Osteocyte (in vitro differentiated cells): ENCODE measurements around the gene IFNGR1. TPM values are rescaled to one million over a fixed set of nuclear protein-coding genes. Genes with fewer than 3 reads are reported as not detected.

Experiments used
- DNase-seq: peaks from one replicate; pipeline ENCODE4 v3.0.0; 2021; ENCODE audit warnings: mixed read lengths; ENCODE audit not compliant: unreplicated experiment; ENCODE audit errors: extremely low spot score
- H3K27ac Mint-ChIP-seq: one replicate; pipeline ENCODE4 v1.8.0; 2021; ENCODE audit warnings: mild to moderate bottlenecking, mixed read lengths; ENCODE audit not compliant: unreplicated experiment
- H3K27me3 Mint-ChIP-seq: one replicate; pipeline ENCODE4 v1.8.0; 2021; ENCODE audit warnings: mixed read lengths; ENCODE audit not compliant: unreplicated experiment
- H3K36me3 Mint-ChIP-seq: one replicate; pipeline ENCODE4 v1.8.0; 2021; ENCODE audit warnings: mixed read lengths; ENCODE audit not compliant: unreplicated experiment
- H3K4me1 Mint-ChIP-seq: one replicate; pipeline ENCODE4 v1.8.0; 2021; ENCODE audit warnings: mixed read lengths; ENCODE audit not compliant: unreplicated experiment
- H3K4me3 Mint-ChIP-seq: one replicate; pipeline ENCODE4 v1.8.0; 2021; ENCODE audit warnings: mild to moderate bottlenecking, moderate library complexity, mixed read lengths; ENCODE audit not compliant: unreplicated experiment
- H3K9me3 Mint-ChIP-seq: one replicate; pipeline ENCODE4 v1.8.0; 2021; ENCODE audit warnings: mixed read lengths; ENCODE audit not compliant: unreplicated experiment
- total RNA-seq: library from RNA; stranded (reverse); gene quantifications from 2 replicates; pipeline ENCODE4 v1.2.1, GENCODE V29; 2021
- TF ChIP-seq, protein P1 (sequence below): fragments of 200-600 bp; sonication (generic); IDR thresholded peaks from 2 replicates; pipeline ENCODE4 v1.5.0; 2021; ENCODE audit warnings: antibody characterized with exemption, mild to moderate bottlenecking, moderate library complexity

The IFNGR1 gene
- total RNA-seq, 1 donor from 2014 or later = 33.4 TPM

- H3K9me3 Mint-ChIP-seq = no peaks in the 10 kb centered on the region
- H3K4me1 Mint-ChIP-seq = peaks cover 3% of the 10 kb centered on the region
- no peak overlapping the region for H3K27ac Mint-ChIP-seq
- no peak overlapping the region for H3K4me3 Mint-ChIP-seq
- no peaks in the 10 kb centered on the region for H3K36me3 Mint-ChIP-seq
- DNase-seq = no peak
- H3K27me3 Mint-ChIP-seq = peaks cover 4% of the 10 kb centered on the region
- TF ChIP-seq, protein P1, sequence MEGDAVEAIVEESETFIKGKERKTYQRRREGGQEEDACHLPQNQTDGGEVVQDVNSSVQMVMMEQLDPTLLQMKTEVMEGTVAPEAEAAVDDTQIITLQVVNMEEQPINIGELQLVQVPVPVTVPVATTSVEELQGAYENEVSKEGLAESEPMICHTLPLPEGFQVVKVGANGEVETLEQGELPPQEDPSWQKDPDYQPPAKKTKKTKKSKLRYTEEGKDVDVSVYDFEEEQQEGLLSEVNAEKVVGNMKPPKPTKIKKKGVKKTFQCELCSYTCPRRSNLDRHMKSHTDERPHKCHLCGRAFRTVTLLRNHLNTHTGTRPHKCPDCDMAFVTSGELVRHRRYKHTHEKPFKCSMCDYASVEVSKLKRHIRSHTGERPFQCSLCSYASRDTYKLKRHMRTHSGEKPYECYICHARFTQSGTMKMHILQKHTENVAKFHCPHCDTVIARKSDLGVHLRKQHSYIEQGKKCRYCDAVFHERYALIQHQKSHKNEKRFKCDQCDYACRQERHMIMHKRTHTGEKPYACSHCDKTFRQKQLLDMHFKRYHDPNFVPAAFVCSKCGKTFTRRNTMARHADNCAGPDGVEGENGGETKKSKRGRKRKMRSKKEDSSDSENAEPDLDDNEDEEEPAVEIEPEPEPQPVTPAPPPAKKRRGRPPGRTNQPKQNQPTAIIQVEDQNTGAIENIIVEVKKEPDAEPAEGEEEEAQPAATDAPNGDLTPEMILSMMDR = no peak
Measured at GRCh38 chr6:137157601-137158000, 61.6 kb downstream of the IFNGR1 start.

- no peak for DNase-seq
- H3K4me3 Mint-ChIP-seq = no peak overlapping the region
- H3K9me3 Mint-ChIP-seq = peaks cover 5% of the 10 kb centered on the region
- TF ChIP-seq, protein P1 = no peak
- H3K4me1 Mint-ChIP-seq = peaks cover 3% of the 10 kb centered on the region
- no peak overlapping the region for H3K27ac Mint-ChIP-seq
- no peaks in the 10 kb centered on the region for H3K36me3 Mint-ChIP-seq
- H3K27me3 Mint-ChIP-seq = peaks cover 4% of the 10 kb centered on the region
Measured at GRCh38 chr6:137156650-137157049, 62.5 kb downstream of the IFNGR1 start.

GRCh38 chr6:137155830-137156229, 63.4 kb downstream of the IFNGR1 start:
- Mint-ChIP-seq H3K27ac (no peak overlapping the region), H3K4me3 (no peak overlapping the region), H3K36me3 (no peaks in the 10 kb centered on the region), H3K4me1 (peaks cover 3% of the 10 kb centered on the region), H3K9me3 (peaks cover 13% of the 10 kb centered on the region), H3K27me3 (peaks cover 4% of the 10 kb centered on the region)
- TF ChIP-seq, protein P1 = no peak
- no peak for DNase-seq

DNA sequence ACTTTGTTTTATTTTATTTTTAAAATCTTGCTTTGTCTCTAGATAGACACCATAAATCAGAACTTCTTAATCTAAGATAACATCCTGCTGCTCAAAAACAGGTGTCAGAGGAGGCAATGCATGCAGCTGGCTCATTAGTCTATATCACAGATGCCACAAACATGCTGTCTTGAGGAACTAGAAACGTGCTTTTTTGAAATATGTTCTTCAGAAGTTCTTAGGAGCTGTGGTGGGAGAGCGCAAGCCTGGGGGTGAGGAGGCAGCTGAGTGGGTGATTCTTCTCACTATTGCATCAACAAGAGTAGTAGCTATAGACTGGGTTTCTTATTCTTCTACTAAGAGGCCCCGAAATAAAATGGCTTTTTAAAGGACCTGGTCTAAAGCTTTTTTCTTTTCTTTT, 69.1 kb downstream of the IFNGR1 start:
- Mint-ChIP-seq H3K27ac (no peak overlapping the region), H3K4me3 (no peak overlapping the region), H3K4me1 (no peaks in the 10 kb centered on the region), H3K9me3 (peaks cover 15% of the 10 kb centered on the region), H3K36me3 (no peaks in the 10 kb centered on the region), H3K27me3 (no peaks in the 10 kb centered on the region)
- TF ChIP-seq, protein P1 = no peak
- no peak for DNase-seq

- TF ChIP-seq, protein P1 = no peak
Measured at GRCh38 chr6:137149035-137149393, 70.2 kb downstream of the IFNGR1 start.

More at GRCh38 chr6:137149035-137149393, 70.2 kb downstream of the IFNGR1 start:
- Mint-ChIP-seq H3K36me3 (no peaks in the 10 kb centered on the region), H3K27me3 (no peaks in the 10 kb centered on the region), H3K27ac (no peak overlapping the region), H3K9me3 (peaks cover 15% of the 10 kb centered on the region), H3K4me1 (no peaks in the 10 kb centered on the region), H3K4me3 (no peak overlapping the region)
- DNase-seq = no peak
